ENCODE data around the gene MYRIP.

- TF ChIP-seq ZFX (IDR thresholded peaks at IDR 0.05) (no peak), CTCF (conservative IDR thresholded peaks at IDR 0.05) (no peak)
These were observed 686 bp downstream of the MYRIP start for GRCh38 chr3:39809995-39810595.

All from C4-2B (cell line).